Activated naive CD8-positive, alpha-beta T cell treated with anti-CD3 and anti-CD28 coated beads for 36 hours (primary cell): Measurements from ENCODE around the gene SPTBN5. TPM values are rescaled to one million over a fixed set of nuclear protein-coding genes. Genes with fewer than 3 reads are reported as not detected.
A peak's percentile ranks its signal among the peaks of the same experiment; 100 is the strongest.

Experiments
- DNase-seq: peaks from one replicate; pipeline ENCODE4 v3.0.0; 2021
- H3K27ac Mint-ChIP-seq: one replicate; pipeline ENCODE4 v1.8.0; 2022; ENCODE audit warnings: mild to moderate bottlenecking, moderate library complexity, mixed read lengths
- H3K27me3 Mint-ChIP-seq: one replicate; pipeline ENCODE4 v1.8.0; 2022; ENCODE audit warnings: mild to moderate bottlenecking, mixed read lengths
- H3K36me3 Mint-ChIP-seq: one replicate; pipeline ENCODE4 v1.8.0; 2021; ENCODE audit warnings: mild to moderate bottlenecking, mixed read lengths
- H3K4me1 Mint-ChIP-seq: one replicate; pipeline ENCODE4 v1.8.0; 2021; ENCODE audit warnings: mixed read lengths
- H3K4me3 Mint-ChIP-seq: one replicate; pipeline ENCODE4 v1.8.0; 2022; ENCODE audit warnings: mild to moderate bottlenecking, moderate library complexity, mixed read lengths
- H3K9me3 Mint-ChIP-seq: one replicate; pipeline ENCODE4 v1.8.0; 2022; ENCODE audit warnings: mixed read lengths
- total RNA-seq, 2 experiments: library from RNA; stranded (reverse); gene quantifications; one replicate each; pipeline ENCODE4 v1.2.3, GENCODE V29; 2021

Gene SPTBN5
- total RNA-seq, 2 experiments from 2014 or later, result 0.19 to 0.30 TPM

- Mint-ChIP-seq H3K27ac (no peak overlapping the region), H3K4me1 (peaks cover 19% of the 10 kb centered on the region), H3K36me3 (peaks cover 2% of the 10 kb centered on the region), H3K27me3 (no peaks in the 10 kb centered on the region), H3K4me3 (no peak overlapping the region), H3K9me3 (no peaks in the 10 kb centered on the region)
- no peak for DNase-seq
Observed at GRCh38 chr15:41801850-41802455, 91.9 kb downstream of the SPTBN5 start.

- peaks cover 2% of the 10 kb centered on the region for H3K36me3 Mint-ChIP-seq
- H3K27me3 Mint-ChIP-seq, result no peaks in the 10 kb centered on the region
- H3K27ac Mint-ChIP-seq, result no peak overlapping the region
- H3K4me3 Mint-ChIP-seq, result no peak overlapping the region
- peaks cover 21% of the 10 kb centered on the region for H3K4me1 Mint-ChIP-seq
- no peaks in the 10 kb centered on the region for H3K9me3 Mint-ChIP-seq
- DNase-seq, result no peak
Observed at GRCh38 chr15:41801185-41801584, 92.7 kb downstream of the SPTBN5 start.

- no peak overlapping the region for H3K4me3 Mint-ChIP-seq
- no peak overlapping the region for H3K27ac Mint-ChIP-seq
- H3K9me3 Mint-ChIP-seq, result no peaks in the 10 kb centered on the region
- H3K36me3 Mint-ChIP-seq, result peaks cover 2% of the 10 kb centered on the region
- H3K27me3 Mint-ChIP-seq, result no peaks in the 10 kb centered on the region
- no peak for DNase-seq
- H3K4me1 Mint-ChIP-seq, result peaks cover 21% of the 10 kb centered on the region
Observed at GRCh38 chr15:41799488-41799805, 94.4 kb downstream of the SPTBN5 start.

- H3K36me3 Mint-ChIP-seq, result peaks cover 2% of the 10 kb centered on the region
- no peaks in the 10 kb centered on the region for H3K27me3 Mint-ChIP-seq
Observed at GRCh38 chr15:41798607-41799487, 95.0 kb downstream of the SPTBN5 start.

More at GRCh38 chr15:41798607-41799487, 95.0 kb downstream of the SPTBN5 start:
- peak overlapping the region; percentile 7 for H3K27ac Mint-ChIP-seq
- DNase-seq, result no peak
- H3K9me3 Mint-ChIP-seq, result no peaks in the 10 kb centered on the region
- H3K4me3 Mint-ChIP-seq, result no peak overlapping the region
- peaks cover 19% of the 10 kb centered on the region for H3K4me1 Mint-ChIP-seq

Other genes starting within 250 kb of the SPTBN5 start
- gene MGA, start 233.6 kb downstream of the SPTBN5 start, total RNA-seq, result 10 to 100 TPM; 30.5 to 32.0 TPM
- gene MAPKBP1, start 119.6 kb downstream of the SPTBN5 start, total RNA-seq, result 10 to 100 TPM; 13.2 to 14.2 TPM
- 10 to 100 TPM in 1 of 2 experiments, 1 to 10 TPM in 1; 9.4 to 10.9 TPM for gene JMJD7, start 66.0 kb downstream of the SPTBN5 start, total RNA-seq
- 1 to 10 TPM; 2.1 to 2.2 TPM for gene PLA2G4B, start 55.2 kb downstream of the SPTBN5 start, total RNA-seq
- gene EHD4, start 78.5 kb upstream of the SPTBN5 start, total RNA-seq, result 10 to 100 TPM; 23.5 to 23.6 TPM
- not detected for gene PLA2G4E, start 127.0 kb upstream of the SPTBN5 start, total RNA-seq
- not detected for gene PLA2G4D, start 200.5 kb upstream of the SPTBN5 start, total RNA-seq